DMS79 (cell line): ENCODE results near the gene SLC6A17.

Experiments
- DNase-seq: peaks from one replicate; lab custom pipeline; 2025; lab: John Stamatoyannopoulos, UW

The SLC6A17 gene

DNA sequence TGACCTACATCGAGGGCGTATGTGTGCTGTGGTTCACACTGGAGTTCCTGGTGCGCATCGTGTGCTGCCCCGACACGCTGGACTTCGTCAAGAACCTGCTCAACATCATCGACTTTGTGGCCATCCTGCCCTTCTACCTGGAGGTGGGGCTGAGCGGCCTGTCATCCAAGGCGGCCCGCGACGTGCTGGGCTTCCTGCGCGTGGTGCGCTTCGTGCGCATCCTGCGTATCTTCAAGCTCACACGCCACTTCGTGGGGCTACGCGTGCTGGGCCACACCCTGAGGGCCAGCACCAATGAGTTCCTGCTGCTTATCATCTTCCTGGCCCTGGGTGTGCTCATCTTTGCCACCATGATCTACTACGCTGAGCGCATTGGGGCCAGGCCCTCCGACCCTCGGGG is 72.8 kb downstream of the SLC6A17 start:
- no peak for DNase-seq

DNA sequence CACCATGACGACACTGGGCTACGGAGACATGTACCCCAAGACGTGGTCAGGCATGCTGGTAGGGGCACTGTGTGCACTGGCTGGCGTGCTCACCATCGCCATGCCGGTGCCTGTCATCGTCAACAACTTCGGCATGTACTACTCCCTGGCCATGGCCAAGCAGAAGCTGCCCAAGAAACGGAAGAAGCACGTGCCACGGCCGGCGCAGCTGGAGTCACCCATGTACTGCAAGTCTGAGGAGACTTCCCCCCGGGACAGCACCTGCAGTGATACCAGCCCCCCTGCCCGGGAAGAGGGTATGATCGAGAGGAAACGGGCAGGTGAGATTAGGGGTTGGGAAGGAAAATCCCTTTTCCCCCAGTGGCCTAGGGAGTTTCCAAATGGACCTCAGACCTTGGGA is 73.3 kb downstream of the SLC6A17 start:
- no peak for DNase-seq

DNA sequence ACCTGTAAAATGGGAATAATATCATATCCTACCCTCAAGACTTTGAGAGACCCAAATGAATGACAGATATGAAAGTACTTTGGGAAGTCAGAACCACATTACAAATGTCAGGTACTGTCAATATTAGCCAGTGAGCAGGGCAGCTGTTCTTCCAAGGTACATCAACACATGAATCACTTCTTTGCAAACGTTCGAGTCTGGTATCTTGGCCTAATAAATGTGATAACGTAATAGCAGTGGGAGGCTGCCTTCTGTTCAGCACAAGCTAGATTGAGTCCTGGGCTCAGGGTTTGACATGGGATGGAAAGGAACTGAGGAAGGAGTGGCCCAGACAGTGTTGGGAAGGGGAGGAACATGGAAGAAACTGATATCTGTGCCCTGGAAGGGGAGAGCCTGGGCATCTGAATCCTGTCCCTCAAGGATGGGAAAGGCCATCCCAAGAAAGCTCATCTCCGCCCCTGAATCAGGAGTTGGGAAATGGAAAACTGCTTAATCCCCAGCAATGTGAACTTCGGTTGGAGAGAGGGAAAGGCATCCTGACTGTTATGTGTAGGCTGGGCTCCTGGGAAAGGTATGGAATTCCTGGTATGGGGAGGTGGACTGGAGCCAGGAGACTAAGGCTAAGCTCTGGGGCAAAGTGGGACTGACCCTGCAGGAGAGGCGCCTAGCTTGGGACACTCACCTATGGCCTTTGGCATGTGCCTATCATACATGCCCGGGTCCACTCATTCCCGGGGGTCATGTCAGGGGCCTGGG is 74.1 kb downstream of the SLC6A17 start:
- DNase-seq, result no peak

DNA sequence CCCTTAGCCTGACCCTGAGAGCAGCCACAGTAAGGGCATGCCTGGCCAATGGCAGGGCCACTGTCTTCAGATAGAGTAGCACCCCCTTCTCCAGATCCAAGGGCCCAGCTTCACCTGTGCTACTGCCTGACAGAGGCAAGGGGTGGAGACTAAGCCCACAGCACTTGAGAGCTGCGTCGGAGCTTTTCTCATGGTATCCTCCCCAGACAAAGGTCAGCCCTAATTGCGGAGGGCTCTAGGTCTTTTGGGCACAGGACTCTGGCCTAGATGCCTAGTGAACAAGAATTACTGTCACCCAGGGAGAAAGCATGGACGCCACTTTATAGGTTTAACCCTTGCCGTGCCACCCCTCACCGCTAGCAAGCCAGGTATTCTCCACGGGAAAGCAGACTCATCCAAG is 74.9 kb downstream of the SLC6A17 start:
- no peak for DNase-seq

DNA sequence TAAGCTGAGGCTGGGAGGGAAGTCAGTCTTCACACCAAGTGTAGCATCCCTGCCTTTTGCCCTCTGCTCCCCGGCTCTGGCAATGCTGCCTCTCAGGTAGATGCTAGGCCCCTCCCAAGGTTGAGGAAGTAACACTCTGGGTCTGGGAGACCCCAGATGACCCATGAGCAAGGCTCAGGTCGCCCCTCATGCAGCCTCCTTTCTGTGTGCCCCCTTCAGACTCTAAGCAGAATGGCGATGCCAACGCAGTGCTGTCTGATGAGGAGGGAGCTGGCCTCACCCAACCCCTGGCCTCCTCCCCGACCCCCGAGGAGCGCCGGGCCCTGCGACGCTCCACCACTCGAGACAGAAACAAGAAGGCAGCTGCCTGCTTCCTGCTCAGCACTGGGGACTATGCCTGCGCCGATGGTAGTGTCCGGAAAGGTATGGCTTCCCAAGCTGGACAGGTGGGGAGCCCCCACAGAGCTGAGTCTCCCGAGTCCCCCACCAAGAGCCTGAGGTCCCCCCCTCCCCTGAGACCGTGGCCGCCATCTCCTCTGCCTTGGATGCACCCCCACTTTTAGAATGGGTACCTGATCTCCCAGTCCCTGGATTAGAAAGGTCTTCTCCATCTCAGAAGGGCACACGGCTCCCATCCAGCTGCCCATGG is 75.6 kb downstream of the SLC6A17 start:
- DNase-seq, result no peak

DNA sequence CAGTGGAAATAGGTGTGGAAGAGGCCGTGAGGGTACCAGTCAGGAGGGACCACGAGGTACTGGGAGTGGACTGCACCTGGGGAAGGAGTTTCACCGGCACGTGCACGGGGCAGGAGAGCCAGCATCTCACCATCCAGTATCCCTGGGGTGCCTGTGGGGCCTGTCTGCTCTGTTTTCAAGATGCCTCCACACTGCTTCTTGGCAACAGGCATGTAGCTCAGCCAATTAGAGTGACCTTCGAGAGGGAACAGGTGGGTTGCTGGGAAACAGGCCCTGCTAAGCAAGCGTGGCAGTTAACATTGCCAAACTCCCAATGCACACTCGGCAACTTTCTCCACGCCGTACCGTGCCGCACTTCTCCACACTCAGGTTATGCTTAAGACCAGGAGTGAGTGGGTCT is 77.5 kb downstream of the SLC6A17 start:
- peak; percentile 53 for DNase-seq

DNA sequence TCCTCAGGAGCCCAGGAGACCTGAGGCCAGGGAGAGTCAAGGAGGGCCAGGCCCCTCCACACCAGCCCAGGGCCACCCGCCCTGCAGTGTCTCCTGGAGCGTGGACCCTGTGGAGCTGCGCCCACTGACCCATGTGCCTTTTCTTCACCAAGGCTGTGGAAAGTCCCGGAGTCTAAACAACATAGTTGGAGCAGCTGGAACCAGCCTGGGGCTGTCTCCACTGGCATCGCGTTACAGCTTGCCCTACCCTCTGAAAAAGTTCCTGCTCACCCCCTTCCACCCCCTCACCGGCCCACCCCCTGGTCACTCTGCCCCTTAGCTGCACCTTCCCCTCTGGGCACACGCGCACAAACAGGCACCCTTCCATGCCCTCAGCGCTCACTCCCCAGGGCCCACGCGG is 78.1 kb downstream of the SLC6A17 start:
- no peak for DNase-seq

DNA sequence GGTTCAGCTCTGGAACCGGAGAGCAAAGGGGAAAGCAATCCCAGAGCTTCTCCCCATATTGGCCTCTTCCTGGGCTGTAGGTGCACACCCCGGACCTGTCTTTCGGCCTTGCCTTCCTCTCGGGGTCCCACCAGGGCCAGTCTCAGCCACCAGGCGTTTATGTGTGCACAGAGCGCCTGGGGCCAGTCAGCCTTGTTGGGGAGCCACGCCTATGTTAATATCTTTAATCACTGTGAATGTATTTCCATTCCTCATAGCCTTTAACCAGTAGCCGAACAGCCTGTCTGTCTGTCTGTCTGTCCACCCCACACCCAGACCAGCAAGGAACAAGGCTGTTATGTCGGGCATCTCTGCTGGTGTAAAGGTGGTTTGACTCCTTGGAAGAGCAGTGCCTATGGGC is 78.6 kb downstream of the SLC6A17 start:
- DNase-seq, result no peak

DNA sequence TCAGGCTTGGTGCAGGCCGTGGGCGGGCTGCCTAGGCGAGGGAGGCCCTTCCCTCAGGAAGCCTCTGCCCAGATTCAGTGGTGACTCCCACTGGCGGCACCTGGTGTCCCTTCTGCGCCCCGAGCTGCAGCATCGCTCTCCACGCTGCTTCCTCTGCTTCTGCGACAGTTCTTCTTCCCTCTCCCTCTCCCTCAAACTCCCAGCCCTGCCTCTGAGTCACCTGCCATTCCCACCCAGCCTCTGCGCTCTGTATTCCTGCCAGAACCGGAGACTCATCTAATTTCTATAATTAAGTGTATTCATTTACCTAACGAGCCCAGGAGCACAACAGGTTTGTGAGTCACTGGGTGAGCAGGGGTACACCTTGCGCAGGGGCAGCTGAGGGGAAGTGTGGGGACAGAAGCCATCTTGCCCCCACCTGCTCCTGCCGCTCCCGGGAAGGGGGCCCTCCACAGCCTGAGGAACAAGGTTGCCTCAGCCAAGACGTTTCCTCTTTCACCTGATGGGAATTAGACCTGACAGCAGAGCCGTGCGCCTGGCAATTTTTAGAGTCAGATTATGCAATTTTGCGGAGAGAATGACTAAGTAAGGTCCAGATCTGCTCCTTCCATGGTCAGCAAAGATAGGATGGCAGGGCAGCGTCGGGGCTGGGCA is 79.2 kb downstream of the SLC6A17 start:
- DNase-seq, result no peak

DNA sequence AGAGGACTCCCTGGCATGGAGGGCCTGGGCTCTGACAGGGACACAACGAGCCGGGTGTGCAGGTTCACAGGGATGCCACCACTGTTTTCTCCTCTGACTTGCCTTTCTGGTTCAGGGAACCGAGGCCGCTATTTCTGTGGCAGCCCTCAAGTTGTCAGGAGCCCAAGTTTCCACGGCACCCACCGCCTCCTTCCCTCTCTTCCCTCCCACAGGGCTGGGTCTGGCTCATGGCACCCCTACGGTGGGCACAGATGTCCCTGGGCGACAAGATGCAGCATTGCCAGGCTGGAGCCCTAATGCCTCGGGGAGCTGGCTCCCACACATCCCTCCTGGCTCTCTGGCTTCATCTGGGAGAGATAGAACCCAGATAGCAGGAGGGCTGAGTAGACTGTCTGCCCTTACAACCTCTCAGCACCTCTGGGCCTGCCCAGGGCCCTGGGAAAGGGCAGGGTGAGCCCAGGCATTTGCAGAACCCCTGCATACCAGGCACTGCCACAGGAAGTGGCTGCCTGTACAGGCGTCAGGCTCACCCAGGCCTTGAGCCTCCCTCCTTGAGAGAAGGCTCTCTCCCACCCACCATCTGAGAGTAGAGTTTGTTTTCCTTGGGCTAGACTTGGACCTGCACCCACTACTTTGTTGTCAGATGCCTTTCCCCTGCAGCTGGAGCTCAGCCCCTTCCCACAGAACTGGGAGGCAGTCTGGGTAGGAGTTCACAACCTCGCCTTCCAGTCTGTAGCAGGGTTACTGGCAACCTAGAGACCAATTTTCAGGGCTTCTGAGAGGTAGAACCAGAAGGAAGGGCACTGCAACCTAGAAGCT is 80.3 kb downstream of the SLC6A17 start:
- no peak for DNase-seq

DNA sequence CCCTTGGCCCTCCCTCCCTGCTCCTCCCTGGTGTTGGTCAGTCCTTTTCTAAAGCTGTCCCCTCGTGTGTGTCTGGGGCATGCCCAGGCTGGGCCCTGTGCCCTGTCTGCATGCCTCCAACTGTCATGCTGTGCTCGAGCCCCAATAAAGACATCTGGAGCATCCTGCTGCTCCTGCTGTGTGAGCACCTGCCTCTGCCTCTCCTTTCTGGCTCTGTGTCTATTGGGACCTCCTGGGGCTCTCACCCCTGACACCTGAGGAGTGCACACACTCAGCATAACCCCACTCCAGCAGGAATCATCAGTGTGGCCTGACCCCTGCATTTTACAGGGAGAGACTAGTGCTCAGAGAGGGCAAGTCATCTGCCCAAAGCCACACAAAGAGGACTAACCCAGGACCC is 83.6 kb downstream of the SLC6A17 start:
- DNase-seq, result no peak

DNA sequence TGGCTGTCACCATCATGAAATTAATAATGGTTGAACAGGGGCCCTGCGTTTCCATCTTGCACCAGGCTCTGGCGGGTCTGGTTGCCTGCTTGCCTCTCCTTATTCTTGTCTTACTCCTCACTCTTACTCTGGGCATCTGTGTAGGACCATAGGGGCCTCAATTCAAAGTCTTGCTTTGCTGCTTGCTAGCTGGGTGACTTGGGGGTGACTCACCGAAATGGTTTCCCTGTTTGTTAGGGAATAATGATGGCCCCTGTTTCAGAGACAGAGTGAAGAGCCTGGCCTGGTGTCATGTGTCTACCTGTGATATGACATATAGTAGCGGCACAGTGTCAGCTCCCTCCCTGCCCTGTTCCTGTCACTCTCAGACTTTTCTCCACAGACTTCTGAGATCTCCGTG is 84.4 kb downstream of the SLC6A17 start:
- no peak for DNase-seq

DNA sequence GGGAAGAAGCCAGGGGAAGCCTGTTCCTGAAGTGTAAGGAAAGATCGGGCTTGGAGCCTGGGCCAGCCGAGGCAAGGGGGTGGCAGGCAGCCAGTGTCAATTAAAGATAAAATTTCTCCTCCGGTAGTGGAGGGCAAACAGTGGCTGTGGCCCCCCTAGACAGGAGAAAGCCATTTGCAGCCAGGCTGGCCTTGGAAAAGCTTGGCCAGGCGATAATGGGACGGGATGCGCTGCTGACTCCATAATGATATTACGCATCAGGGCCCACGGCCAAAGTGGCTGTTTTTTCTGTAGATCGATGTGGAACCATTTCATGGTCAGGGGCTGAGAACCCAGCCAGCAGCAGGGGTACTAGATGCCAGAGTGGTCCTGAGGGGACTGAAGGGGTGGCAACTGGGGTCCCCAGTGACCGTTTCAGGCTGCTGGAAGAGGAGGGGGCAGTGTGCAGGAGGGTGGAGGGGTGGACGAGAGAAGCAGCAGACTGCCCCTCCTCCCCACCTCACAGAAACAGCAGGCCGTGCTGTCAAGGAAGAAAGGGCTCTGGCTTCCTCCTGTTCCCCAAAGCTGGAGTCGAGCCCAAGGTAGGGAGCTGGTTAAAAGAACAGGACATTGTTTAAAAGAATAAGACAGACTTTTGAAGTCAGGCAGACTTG is 85.0 kb downstream of the SLC6A17 start:
- peak; percentile 55 for DNase-seq

DNA sequence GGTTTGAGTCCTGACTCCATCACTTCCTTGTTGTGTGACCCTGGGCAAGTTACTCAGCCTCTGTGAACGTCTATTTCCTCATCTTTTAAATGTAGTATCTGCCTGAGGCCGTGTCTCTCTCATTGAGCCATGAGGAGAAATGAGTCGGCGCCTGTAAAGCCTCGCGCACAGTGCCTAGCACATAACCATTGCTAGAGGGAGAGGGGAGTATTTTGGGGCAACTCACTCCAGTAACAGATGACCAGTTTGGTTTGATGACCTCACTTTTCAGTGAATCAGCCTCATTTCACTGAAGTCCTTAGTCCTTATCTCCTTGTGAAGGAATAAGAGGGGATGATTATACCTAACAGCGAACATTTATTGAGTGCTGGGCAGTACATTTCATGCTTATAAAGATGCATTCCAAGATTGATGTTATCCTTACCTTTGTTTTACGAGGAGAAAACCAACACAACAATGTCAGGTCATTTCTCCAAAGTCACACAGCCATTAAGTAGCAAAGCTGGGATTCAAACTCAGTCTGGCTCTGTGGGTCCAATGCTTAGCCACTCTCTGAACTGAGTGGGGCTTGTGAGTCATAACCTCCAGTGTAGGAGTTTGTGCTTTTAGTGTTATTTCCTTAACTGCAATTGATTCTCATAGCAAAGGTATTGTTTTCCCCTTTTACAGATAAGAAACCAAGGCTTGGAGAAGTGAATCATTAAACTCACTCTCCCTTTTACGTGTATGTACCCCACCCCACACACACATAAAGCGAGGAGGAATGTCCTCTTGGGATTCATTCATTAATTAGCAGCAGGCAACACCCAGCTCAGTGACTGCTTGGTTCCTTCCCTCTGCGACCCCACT is 85.8 kb downstream of the SLC6A17 start:
- DNase-seq, result no peak

DNA sequence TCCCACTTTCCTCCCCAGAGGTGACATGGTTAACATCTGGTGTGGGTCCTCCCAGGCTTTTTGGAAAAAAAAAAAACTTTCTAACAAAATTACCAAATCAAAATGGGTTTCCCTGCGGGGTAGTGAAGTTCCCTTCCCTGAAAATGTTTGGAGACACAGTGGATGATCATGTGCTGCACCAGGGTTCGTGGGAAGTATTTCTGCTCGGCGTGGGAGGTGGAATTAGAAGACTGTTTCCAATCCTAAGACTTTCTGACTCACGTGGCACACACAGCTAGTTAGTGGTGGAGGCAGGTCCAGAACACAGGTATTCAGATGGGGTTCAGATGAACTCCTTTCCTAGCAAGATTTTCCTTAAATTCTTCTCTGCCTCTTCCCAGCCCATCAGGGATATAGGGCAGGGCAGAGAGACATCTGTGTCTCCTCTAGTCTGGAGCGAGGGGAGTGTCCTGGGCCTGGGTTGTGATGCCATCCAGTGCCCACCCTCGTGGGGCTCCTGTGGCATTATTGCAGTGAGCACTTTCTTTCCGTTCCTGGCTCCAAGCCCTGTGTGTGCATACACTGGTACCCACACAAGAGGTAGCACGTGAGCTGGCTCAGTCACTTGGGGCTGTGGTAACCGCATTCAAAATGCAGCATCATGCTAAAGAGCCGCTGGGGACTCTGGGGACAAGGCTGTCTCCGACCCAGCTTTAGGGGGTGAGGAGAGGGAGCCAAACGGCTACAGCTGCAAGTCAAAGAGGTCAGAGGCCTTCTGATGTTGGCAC is 87.3 kb downstream of the SLC6A17 start:
- DNase-seq, result peak; percentile 81

DNA sequence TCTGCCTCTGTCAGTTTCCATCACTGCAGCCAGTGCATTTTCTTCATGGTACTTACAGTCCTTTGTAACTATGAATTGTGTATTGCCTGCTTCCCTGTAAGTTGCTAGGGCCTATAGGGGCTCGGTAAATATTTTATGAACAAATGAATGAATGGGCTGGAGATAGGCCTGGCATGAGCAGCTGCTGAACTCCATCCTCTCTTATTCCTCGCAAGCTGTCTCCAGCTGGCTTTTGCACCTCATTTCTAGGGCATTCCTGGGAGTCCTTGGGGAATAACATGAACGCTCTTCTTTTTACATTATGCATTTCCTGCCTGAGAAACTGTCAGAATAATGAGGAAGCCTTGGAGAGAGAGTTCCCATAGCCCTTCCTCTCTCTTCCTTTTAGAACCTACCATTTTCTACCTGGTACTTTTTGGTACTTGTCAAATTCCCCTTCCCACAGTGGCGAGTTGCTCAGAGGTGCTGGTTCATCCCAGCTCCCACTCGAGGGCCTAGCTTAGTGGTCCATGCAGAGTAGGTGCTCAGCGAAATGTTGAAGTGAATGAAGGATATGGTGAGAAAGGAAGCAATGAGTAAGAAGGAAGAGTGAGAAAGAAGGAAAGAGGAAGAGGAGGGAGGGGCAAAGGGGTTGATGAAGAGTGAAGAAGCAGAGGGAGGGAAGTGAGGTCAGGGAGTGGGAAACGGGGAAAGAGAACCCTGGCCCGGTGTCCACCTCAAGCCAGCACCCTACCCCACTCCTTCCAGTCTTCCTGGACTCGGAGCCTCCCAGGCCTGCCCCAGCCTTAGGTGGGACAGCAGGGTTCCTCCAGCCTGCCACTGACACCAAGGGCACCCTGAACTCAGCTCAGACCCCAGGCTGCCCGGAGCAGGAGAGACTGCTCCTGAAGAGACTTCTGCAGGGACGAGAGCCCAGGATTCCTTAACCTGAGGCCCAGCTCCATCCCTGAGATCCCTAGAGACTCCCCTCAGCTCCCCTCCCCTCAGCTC is 89.4 kb downstream of the SLC6A17 start:
- DNase-seq, result no peak

DNA sequence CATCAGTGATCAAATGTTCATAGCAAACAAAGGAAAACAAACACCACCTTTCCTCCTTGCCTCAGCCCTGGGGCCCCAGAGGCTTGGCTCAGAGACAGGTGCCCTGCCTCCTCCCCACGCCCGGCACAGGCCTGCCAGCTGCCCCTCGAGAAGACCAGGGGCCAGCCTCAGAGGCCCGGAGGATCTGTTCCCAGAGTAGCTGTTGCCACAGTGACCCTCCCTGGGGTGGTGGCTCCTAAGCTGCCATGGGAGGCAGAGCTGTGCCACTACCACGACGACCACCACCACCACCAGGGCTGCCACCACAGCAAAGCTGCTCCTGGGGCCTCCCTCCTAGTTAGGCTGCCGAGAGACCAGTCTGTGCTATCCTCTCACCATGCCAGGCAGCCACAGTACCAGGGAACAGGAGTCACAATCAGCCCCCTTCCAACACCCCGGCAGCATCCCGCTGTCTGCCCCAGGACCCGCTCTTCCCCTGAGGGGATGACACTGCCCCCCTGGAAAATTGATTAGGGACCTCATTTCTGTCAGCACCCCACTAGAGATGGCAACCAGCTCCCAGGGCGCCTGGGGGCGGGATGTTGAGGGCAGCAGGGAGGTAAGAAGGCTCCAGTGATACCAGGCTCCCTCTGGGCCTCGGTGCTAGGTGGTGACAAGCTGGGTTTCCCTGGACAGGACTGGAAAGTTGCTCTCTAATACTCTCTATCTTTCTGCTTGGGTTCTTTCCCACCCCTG is 90.3 kb downstream of the SLC6A17 start:
- peak; percentile 75 for DNase-seq

DNA sequence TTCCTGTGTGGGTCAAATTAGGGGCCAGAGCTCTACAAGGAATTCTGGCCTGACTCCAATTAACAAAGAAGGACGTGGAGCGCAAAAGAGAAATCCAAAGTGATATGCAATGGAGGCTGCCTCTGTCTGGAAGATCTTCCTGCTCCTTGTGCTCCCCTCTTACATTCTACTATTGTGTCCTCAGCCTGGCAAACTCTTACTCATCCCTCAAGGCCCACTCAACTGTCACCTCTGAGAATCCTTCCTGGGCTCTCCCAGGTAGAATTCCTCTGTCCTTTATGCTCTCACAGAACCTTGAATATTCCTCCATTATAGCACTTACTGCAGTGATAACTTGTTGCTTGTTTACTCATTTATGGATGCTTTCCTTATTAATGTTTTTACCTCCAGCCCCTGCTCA is 91.2 kb downstream of the SLC6A17 start:
- DNase-seq, result no peak
